Adrenal gland (tissue), 19 donors: Measurements from ENCODE around the gene ARHGEF10L. TPM values are rescaled to one million over a fixed set of nuclear protein-coding genes. Genes with fewer than 3 reads are reported as not detected.
A peak's percentile ranks its signal among the peaks of the same experiment; 100 is the strongest.
"Not testable (repeated sequence)": the region's sequence is repeated elsewhere in the genome, so short reads cannot be mapped to it uniquely, and the experiment has no call there.

ENCODE experiments used
- DNase-seq, 7 donors: peaks; one replicate each; pipeline ENCODE4 v3.0.0-alpha.2; 2019 to 2020
- H3K27ac ChIP-seq, 5 donors: fragments of 200-600 bp; sonication (generic) in 4 of 5; 1 replicate in 3 of 5; 2 replicates in 2 of 5; pipeline versions ENCODE4 v1.5.1 to v1.8.0; 2016 to 2020; ENCODE audit warnings: mild to moderate bottlenecking in 1 of 5
- H3K27me3 ChIP-seq: fragments of 200-600 bp; 2 replicates; pipeline ENCODE4 v1.8.0; 2021
- H3K36me3 ChIP-seq, 2 donors: fragments of 200-600 bp; replicated peaks in 1 of 2; 1 replicate in 1 of 2; 2 replicates in 1 of 2; pipeline versions ENCODE4 v1.5.1 to v1.8.0; 2018 to 2022
- H3K4me1 ChIP-seq, 2 donors: fragments of 200-600 bp; replicated peaks in 1 of 2; 1 replicate in 1 of 2; 2 replicates in 1 of 2; pipeline versions ENCODE4 v1.5.1 to v1.8.0; 2018 to 2021
- H3K4me3 ChIP-seq, 4 donors: fragments of 200-600 bp; sonication (generic) in 3 of 4; one replicate each; pipeline ENCODE4 v1.5.1; 2016 to 2018
- H3K9me3 ChIP-seq, 3 donors: fragments of 200-600 bp; sonication (generic) in 1 of 3; replicated peaks in 1 of 3; 1 replicate in 2 of 3; 2 replicates in 1 of 3; pipeline versions ENCODE4 v1.5.1 to v1.8.0; 2016 to 2021
- POLR2A ChIP-seq, 2 donors: fragments of 450-650 bp; IDR thresholded peaks; one replicate each; pipeline ENCODE4 v1.6.1; 2017; ENCODE audit warnings: antibody characterized with exemption in 2 of 2, mild to moderate bottlenecking in 2 of 2, moderate library complexity in 1 of 2
- WGBS, 4 donors: extraction: QIAGEN DNeasy Blood & Tissue Kit in 2 of 4; methylation state at CpG; one replicate each; pipeline versions ENCODE4 v1.1.5 to v1.1.7; 2013 to 2017; 5-methylcytosine and 5-hydroxymethylcytosine counted together
- intact Hi-C, 2 donors: fragments of 100-400 bp; cut with DNase I; formaldehyde crosslinking; loops; one replicate each; pipeline versions ENCODE4 v1.14.1 to v1.15.0; 2022 to 2023
- long read RNA-seq, 10 donors: library from polyadenylated mRNA in 3 of 10; unstranded in 2 of 10; stranded (forward) in 1 of 10; transcript quantifications; one replicate each; pipeline ENCODE4 v2.0.0 and lab custom pipeline, GENCODE V29; 2021 to 2026
- polyA plus RNA-seq, 3 donors: library from polyadenylated mRNA; stranded (reverse); fragments of 200-250 nt in 2 of 3; fragments of 350-450 nt in 1 of 3; fragmentation: Illumina TruSeq in 1 of 3; extraction: RNeasy Lipid Tissue Mini Kit (QIAGEN cat#74804) in 1 of 3; gene quantifications; one replicate each; pipeline ENCODE4 v1.2.3, GENCODE V29; 2013 to 2014
- total RNA-seq, 9 donors: library from RNA; depleted of rRNA in 4 of 9; stranded (reverse); fragments of >200 nt in 4 of 9; fragments of 120-200 nt in 1 of 9; fragmentation: NEBNext Ultra II Directional in 1 of 9; extraction: Animal tissue kit (Norgen Biotek cat#: 25700) in 1 of 9; gene quantifications; one replicate each; pipeline versions ENCODE4 v1.1.0 to v1.2.4, GENCODE V29; 2013 to 2023
- TF ChIP-seq, protein P1 (sequence below), 6 experiments: fragments of 450-650 bp in 4 of 6; fragments of 200-600 bp in 2 of 6; sonication (generic) in 1 of 6; IDR thresholded peaks; 1 replicate in 5 of 6; 2 replicates in 1 of 6; pipeline versions ENCODE4 v1.5.1 to v1.8.0; 2016 to 2021; ENCODE audit warnings: antibody characterized with exemption in 6 of 6, mild to moderate bottlenecking in 2 of 6, moderate library complexity in 1 of 6
- donor health status: healthy with polysubstance abuse.
- donor health status: Bipolar disorder and iron deficiency.
- donor health status: DM: yes; HTN: yes; CAD: no.
- donor health status: DM: no; HTN: no; CAD: no.
- donor health status: DM: no; HTN: no; CAD: no.
- donor health status: DM: yes; HTN: yes; CAD: no.

ARHGEF10L gene, protein sequence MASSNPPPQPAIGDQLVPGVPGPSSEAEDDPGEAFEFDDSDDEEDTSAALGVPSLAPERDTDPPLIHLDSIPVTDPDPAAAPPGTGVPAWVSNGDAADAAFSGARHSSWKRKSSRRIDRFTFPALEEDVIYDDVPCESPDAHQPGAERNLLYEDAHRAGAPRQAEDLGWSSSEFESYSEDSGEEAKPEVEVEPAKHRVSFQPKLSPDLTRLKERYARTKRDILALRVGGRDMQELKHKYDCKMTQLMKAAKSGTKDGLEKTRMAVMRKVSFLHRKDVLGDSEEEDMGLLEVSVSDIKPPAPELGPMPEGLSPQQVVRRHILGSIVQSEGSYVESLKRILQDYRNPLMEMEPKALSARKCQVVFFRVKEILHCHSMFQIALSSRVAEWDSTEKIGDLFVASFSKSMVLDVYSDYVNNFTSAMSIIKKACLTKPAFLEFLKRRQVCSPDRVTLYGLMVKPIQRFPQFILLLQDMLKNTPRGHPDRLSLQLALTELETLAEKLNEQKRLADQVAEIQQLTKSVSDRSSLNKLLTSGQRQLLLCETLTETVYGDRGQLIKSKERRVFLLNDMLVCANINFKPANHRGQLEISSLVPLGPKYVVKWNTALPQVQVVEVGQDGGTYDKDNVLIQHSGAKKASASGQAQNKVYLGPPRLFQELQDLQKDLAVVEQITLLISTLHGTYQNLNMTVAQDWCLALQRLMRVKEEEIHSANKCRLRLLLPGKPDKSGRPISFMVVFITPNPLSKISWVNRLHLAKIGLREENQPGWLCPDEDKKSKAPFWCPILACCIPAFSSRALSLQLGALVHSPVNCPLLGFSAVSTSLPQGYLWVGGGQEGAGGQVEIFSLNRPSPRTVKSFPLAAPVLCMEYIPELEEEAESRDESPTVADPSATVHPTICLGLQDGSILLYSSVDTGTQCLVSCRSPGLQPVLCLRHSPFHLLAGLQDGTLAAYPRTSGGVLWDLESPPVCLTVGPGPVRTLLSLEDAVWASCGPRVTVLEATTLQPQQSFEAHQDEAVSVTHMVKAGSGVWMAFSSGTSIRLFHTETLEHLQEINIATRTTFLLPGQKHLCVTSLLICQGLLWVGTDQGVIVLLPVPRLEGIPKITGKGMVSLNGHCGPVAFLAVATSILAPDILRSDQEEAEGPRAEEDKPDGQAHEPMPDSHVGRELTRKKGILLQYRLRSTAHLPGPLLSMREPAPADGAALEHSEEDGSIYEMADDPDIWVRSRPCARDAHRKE (N-terminal part only)
- total RNA-seq (10 to 100 TPM in 8 of 9 donors, 1 to 10 TPM in 1; 1.7 to 53.9 (median 31.2) TPM), polyA plus RNA-seq (10 to 100 TPM in 2 of 3 donors, 1 to 10 TPM in 1; 5.0 to 54.9 (median 28.9) TPM)
- long read RNA-seq, donor 1, result 0 reads
- long read RNA-seq, donor 2, result 0 reads
- long read RNA-seq, donor 3, result 0 reads
- long read RNA-seq, donor 4, partial matches to known transcripts, result 2 of 3 reads
- long read RNA-seq, donor 4, other reads (novel, unspliced or antisense), result 0 of 3 reads
- long read RNA-seq, donor 5, transcript ARHGEF10L-203 (20 exons, 3,685 nt), result major isoform, 13 of 73 reads
- long read RNA-seq, donor 5, partial matches to known transcripts, result 13 of 73 reads
- long read RNA-seq, donor 5, other reads (novel, unspliced or antisense), result 47 of 73 reads
- long read RNA-seq, donor 6, partial matches to known transcripts, result 6 of 8 reads
- long read RNA-seq, donor 6, other reads (novel, unspliced or antisense), result 2 of 8 reads
- long read RNA-seq, donor 7, result 0 reads
- long read RNA-seq, donor 8, result 0 reads
- long read RNA-seq, donor 9, result 0 reads
- long read RNA-seq, donor 10, result 0 reads

- DNase-seq, result peak in 2 of 7 donors; percentile 36 to 43
These were observed at the start of gene ARHGEF10L for GRCh38 chr1:17539477-17540254. TSS of gene ARHGEF10L (plus strand) at chr1:17539698. CDS start at chr1:17580596, 40,898 bp downstream.

GRCh38 chr1:17489768-17490417 is 49.6 kb upstream of the ARHGEF10L start:
- H3K4me1 ChIP-seq, H3K27ac ChIP-seq, H3K27me3 ChIP-seq, H3K36me3 ChIP-seq, DNase-seq, H3K9me3 ChIP-seq, H3K4me3 ChIP-seq: not testable (repeated sequence)
- intact Hi-C loops, result loop anchor here (5.0 to 10.0 kb wide), 2 partner anchors 65 to 68 kb away; no protein-coding TSS in a partner anchor
- 81 to 88% (median 84%) methylated on average over 12 to 16 of the region's 16 CpGs for WGBS, 4 donors

More at GRCh38 chr1:17539477-17540254, at the start of gene ARHGEF10L:
- Histone ChIP-seq H3K9me3 (no peaks in the 10 kb centered on the region), H3K27me3 (no peaks in the 10 kb centered on the region), H3K4me1 (peaks cover 11 to 21% of the 10 kb centered on the region in 2 donors), H3K36me3 (no peaks in the 10 kb centered on the region), H3K27ac (peak within 1 kb of the TSS in 4 of 5 donors; percentile 36 to 88 (median 74)), H3K4me3 (peak within 1 kb of the TSS; percentile 21 to 86 (median 68))
- intact Hi-C loops, result no loop called here
- 0 to 1% (median 0%) methylated on average over 24 to 108 of the region's 108 CpGs; no CpG with 5 or more reads in 1 of the 4 donors for WGBS, 4 donors
- peak in 1 of 2 donors; percentile 25 for TF ChIP-seq POLR2A (IDR thresholded peaks at IDR 0.05)
- TF ChIP-seq, protein P1, sequence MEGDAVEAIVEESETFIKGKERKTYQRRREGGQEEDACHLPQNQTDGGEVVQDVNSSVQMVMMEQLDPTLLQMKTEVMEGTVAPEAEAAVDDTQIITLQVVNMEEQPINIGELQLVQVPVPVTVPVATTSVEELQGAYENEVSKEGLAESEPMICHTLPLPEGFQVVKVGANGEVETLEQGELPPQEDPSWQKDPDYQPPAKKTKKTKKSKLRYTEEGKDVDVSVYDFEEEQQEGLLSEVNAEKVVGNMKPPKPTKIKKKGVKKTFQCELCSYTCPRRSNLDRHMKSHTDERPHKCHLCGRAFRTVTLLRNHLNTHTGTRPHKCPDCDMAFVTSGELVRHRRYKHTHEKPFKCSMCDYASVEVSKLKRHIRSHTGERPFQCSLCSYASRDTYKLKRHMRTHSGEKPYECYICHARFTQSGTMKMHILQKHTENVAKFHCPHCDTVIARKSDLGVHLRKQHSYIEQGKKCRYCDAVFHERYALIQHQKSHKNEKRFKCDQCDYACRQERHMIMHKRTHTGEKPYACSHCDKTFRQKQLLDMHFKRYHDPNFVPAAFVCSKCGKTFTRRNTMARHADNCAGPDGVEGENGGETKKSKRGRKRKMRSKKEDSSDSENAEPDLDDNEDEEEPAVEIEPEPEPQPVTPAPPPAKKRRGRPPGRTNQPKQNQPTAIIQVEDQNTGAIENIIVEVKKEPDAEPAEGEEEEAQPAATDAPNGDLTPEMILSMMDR (IDR thresholded peaks at IDR 0.05), result no peak

DNA sequence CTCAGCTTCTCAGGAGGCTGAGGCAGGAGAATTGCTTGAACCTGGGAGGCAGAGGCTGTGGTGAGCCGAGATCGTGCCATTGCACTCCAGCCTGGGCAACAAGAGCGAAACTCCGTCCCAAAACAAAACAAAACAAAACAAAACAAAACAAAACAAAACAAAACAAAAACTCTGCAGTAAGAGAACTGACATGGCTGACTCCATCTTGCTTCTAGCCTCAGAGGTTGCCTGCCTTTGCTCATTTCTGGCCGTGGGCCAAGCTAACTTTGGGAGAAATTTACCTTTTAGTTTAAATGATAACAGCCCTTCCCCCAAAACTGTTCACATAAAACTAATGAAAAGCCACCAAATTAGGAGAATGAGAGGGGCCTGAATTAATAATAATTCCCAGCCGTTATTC is 48.8 kb upstream of the ARHGEF10L start:
- DNase-seq, H3K27me3 ChIP-seq, H3K4me3 ChIP-seq, H3K4me1 ChIP-seq, H3K27ac ChIP-seq, H3K36me3 ChIP-seq, intact Hi-C loops, H3K9me3 ChIP-seq: not testable (repeated sequence)
- 65 to 87% (median 80%) methylated on average over 6 of the region's 6 CpGs for WGBS, 4 donors

DNA sequence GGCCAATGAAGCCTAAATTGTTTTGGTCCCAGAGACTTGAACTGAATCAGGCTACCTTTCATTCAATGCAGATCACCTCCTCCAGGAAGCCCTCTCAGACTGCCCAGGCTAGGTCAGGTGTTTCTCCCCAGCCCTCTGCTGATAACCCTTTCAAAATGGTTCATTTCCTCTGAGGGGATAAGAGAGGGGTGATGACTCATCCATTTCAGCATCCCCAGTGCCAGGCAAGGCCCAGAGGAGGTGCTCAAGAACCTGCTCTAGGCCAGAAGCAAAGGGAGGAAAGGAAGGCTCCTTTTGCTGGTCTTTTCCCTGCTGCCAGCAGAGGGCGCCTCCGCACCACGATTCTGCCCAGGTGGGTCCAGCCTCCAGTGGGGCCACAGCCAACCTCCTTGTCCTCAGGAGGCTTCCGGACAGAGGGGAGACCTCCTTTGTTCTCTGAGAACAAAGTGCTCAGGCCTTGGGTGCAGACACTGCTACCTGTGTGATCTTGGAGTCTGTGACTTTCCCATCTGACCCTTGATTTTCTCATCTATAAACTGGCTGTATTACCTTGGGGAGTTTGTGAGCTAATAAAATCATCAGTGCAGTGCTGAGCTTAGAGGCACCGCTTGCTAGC is 45.3 kb upstream of the ARHGEF10L start:
- no peaks in the 10 kb centered on the region for H3K36me3 ChIP-seq
- TF ChIP-seq, protein P1 (IDR thresholded peaks at IDR 0.05), result peak; percentile 74 to 89 (median 84)
- no peak for TF ChIP-seq POLR2A (IDR thresholded peaks at IDR 0.05)
- H3K4me3 ChIP-seq, result no peak overlapping the region
- H3K9me3 ChIP-seq, result no peaks in the 10 kb centered on the region
- peak; percentile 55 to 82 (median 68) for DNase-seq
- H3K27me3 ChIP-seq, result no peaks in the 10 kb centered on the region
- WGBS, 4 donors, result 17 to 92% (median 18%) methylated on average over 1 to 5 of the region's 5 CpGs
- H3K27ac ChIP-seq, result no peak overlapping the region
- intact Hi-C loops, result no loop called here
- no peaks in the 10 kb centered on the region for H3K4me1 ChIP-seq
